ENCODE results near the gene SAPCD2.
"Not testable (repeated sequence)": the region's sequence is repeated elsewhere in the genome, so short reads cannot be mapped to it uniquely, and the experiment has no call there.

SAPCD2 gene

DNA sequence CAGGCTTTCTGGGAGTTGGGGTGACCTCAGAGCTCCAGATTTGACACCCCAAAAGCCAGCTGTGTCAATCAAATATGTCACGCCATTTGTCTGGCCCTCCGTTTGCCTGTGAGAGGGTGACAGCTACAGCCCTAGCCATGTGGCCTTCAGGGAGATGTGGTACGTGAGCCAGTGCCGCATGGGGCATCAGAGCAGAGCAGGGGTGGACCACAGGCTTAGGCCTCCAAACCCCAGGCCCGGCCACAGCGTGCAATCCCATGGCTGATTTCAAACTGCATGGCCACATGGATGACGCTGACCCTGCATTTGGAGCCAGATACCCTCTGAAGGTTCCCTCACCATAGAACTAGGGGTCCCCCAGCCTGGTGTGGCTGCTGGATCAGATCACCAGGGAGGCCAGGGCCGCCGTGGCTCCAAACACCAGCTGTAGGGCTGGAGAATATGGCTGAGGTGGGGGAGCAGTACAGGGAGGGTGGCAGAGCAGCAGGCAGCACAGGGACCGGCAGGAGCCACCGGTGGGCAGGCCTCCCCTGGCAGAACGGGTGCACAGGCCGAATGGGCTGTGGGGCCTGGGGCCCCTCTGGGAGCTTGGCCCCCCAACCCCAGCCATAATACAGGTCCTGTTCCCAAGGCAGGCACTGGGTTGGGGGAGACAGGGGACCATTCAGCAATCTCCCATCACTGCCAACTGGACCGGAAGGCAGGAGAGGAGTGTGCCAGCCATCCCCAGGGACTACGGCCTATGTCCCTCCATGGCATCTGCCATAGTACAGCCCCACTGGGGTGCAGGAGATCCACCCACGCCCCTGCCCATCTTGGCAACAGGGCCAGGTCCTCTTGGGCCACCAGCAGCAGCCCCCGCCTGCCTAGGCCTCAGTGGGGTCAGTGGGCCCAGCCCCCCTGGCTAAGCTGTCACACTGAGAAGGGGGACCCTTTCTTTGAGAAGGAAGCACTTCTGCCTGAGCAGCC, 1.5 kb downstream of the SAPCD2 start:
- H3K4me1 ChIP-seq (ENCODE audit: control insufficient read depth, insufficient read depth, low read length), result peaks cover 26% of the 10 kb centered on the region
- H3K27ac ChIP-seq (ENCODE audit: low read depth, low read length), result no peak overlapping the region
- H3K9me3 ChIP-seq (ENCODE audit: control insufficient read depth, insufficient read depth, low read depth, low read length), result no peaks in the 10 kb centered on the region
- peaks cover 11% of the 10 kb centered on the region; the same call in 1 of the 2 replicates for H3K27me3 ChIP-seq (ENCODE audit: control insufficient read depth, insufficient read depth, low read length)
- peak overlapping the region; percentile 80 for H3K4me3 ChIP-seq (ENCODE audit: low read depth, low read length)
- H3K9ac ChIP-seq (ENCODE audit: low read length), result no peak overlapping the region
- H3K36me3 ChIP-seq (ENCODE audit: control insufficient read depth, insufficient read depth, low read length), result peaks cover 23% of the 10 kb centered on the region

DNA sequence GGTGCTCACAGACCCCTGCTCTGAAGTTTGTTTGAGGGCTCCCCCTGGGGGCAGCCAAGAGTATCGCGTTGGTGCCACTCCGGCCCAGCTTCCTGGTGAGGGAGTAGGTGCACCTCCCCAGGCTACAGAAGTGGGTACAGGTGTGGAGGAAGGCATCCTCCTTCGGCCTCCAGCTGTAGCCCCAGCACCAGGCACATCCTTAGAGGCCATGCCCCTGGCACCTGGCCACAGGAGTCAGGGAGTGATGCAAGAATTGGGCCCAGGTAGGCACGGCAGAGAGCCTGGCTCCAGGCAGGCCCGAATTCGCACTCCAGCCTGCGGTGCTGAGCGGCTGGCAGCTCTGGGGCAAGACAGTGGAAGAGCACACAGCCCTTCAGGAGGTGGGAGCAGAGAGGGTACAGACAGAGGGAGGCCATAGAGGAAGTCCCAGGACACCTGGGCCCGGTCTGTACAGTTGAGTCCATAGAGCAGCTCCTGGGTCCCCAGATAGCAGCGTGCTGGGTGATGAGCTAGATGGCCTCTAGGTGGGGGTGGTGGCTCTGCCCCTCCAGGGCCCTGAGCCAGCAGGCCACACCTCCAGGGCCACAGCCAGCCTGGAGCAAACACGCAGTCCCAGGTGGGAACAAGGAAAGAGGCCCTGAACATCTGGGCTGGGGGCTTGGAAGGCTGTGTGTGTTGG, 2.4 kb downstream of the SAPCD2 start:
- Histone ChIP-seq H3K4me1 (ENCODE audit: control insufficient read depth, insufficient read depth, low read length) (peaks cover 28% of the 10 kb centered on the region), H3K9me3 (ENCODE audit: control insufficient read depth, insufficient read depth, low read depth, low read length) (no peaks in the 10 kb centered on the region), H3K9ac (ENCODE audit: low read length) (no peak overlapping the region), H3K27ac (ENCODE audit: low read depth, low read length) (no peak overlapping the region), H3K36me3 (ENCODE audit: control insufficient read depth, insufficient read depth, low read length) (peaks cover 23% of the 10 kb centered on the region), H3K4me3 (ENCODE audit: low read depth, low read length) (peak overlapping the region; percentile 80), H3K27me3 (ENCODE audit: control insufficient read depth, insufficient read depth, low read length) (peaks cover 11% of the 10 kb centered on the region; the same call in 1 of the 2 replicates)

DNA sequence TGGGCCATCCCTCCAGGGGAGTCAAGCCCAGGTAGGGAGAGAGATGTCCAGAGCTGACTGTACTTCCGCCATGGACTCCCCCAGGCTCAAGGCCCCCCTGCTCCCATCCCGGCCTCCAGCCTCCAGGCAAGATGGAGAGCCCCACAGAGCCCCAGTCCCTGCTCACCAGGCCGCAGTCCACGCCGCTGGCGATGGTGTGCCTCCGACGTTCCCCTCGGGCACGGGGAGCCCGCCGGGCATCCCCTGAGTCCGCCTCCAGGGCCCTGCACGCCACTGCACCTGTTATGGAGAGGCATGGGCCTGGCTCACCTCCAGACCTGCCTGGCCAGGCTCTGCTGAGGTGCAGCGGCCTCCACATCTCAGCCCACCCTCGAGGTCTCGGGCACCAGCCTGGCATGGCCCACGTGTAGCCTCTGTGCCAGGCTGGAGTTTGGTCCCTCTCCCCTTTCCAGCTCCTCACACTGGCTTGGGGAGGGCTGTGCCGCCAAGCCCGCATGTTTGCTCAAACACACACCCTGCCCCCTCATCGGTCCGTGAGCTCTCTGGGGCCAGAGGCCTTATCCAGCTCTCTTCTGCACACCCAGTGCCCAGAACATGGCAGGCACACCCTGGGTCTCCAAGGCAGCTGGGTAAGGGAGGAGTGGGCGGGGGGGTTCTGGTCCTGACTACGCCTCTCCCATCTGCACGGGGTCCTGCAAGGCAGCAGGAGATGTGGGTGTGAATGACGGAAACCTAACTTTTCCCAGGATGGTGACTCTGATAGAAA, 4.1 kb downstream of the SAPCD2 start:
- peaks cover 11% of the 10 kb centered on the region; the same call in 1 of the 2 replicates for H3K27me3 ChIP-seq (ENCODE audit: control insufficient read depth, insufficient read depth, low read length)
- no peak overlapping the region for H3K27ac ChIP-seq (ENCODE audit: low read depth, low read length)
- H3K4me1 ChIP-seq (ENCODE audit: control insufficient read depth, insufficient read depth, low read length), result peaks cover 27% of the 10 kb centered on the region
- no peak overlapping the region for H3K9ac ChIP-seq (ENCODE audit: low read length)
- H3K36me3 ChIP-seq (ENCODE audit: control insufficient read depth, insufficient read depth, low read length), result peaks cover 23% of the 10 kb centered on the region
- no peaks in the 10 kb centered on the region for H3K9me3 ChIP-seq (ENCODE audit: control insufficient read depth, insufficient read depth, low read depth, low read length)
- no peak overlapping the region for H3K4me3 ChIP-seq (ENCODE audit: low read depth, low read length)

DNA sequence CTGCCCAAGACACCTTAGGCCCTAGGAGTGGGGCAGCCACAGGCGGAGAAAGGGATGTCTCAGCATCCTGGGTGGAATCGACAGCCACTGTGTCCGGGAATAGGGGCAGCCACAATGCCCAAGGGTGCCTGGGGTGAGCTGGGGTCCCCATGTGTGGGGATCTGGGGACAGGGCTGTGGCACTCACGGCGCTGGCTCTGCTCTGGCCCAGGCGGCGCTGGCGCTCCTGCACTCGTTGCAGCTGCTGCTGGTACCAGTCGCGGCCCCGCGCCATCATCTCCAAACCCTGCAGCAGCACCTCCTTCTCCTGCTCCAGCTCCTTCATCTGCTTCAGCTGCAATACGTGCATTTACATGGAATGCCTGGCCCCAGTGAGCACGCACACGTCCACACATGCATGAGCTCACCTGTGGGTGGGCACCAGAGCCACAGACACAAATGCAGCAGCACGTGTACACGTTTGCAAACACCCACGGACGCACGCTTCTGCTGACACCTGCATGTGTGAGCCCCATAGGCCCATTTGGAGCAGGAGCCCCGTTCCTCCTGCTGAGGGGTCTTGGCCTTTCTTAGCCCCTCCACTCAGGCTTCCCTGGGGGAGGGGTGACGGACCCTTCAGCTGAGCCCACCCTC, 4.9 kb downstream of the SAPCD2 start:
- peaks cover 20% of the 10 kb centered on the region for H3K4me1 ChIP-seq (ENCODE audit: control insufficient read depth, insufficient read depth, low read length)
- no peaks in the 10 kb centered on the region for H3K9me3 ChIP-seq (ENCODE audit: control insufficient read depth, insufficient read depth, low read depth, low read length)
- H3K27me3 ChIP-seq (ENCODE audit: control insufficient read depth, insufficient read depth, low read length), result peaks cover 11% of the 10 kb centered on the region; the same call in 1 of the 2 replicates
- H3K9ac ChIP-seq (ENCODE audit: low read length), result no peak overlapping the region
- H3K36me3 ChIP-seq (ENCODE audit: control insufficient read depth, insufficient read depth, low read length), result peaks cover 23% of the 10 kb centered on the region
- no peak overlapping the region for H3K27ac ChIP-seq (ENCODE audit: low read depth, low read length)
- H3K4me3 ChIP-seq (ENCODE audit: low read depth, low read length), result no peak overlapping the region

DNA sequence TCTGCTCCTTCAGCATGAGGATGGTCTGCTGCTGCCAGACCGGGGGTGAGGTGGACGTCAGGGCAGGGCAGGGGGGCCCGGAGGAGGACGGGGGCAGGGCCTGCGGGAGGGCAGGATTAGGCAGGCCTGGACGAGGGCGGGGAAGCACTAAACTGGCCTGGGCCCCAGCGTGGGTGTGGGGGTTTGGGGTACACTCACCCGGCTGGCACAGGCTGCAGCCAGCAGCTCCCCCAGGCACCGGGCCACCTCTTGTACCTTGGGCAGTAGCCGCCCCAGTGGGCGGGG, 5.5 kb downstream of the SAPCD2 start:
- Histone ChIP-seq H3K9me3 (ENCODE audit: control insufficient read depth, insufficient read depth, low read depth, low read length) (no peaks in the 10 kb centered on the region), H3K4me3 (ENCODE audit: low read depth, low read length) (no peak overlapping the region), H3K9ac (ENCODE audit: low read length) (no peak overlapping the region), H3K27ac (ENCODE audit: low read depth, low read length) (no peak overlapping the region), H3K27me3 (ENCODE audit: control insufficient read depth, insufficient read depth, low read length) (peaks cover 11% of the 10 kb centered on the region; the same call in 1 of the 2 replicates), H3K4me1 (ENCODE audit: control insufficient read depth, insufficient read depth, low read length) (peaks cover 20% of the 10 kb centered on the region), H3K36me3 (ENCODE audit: control insufficient read depth, insufficient read depth, low read length) (peaks cover 23% of the 10 kb centered on the region)

DNA sequence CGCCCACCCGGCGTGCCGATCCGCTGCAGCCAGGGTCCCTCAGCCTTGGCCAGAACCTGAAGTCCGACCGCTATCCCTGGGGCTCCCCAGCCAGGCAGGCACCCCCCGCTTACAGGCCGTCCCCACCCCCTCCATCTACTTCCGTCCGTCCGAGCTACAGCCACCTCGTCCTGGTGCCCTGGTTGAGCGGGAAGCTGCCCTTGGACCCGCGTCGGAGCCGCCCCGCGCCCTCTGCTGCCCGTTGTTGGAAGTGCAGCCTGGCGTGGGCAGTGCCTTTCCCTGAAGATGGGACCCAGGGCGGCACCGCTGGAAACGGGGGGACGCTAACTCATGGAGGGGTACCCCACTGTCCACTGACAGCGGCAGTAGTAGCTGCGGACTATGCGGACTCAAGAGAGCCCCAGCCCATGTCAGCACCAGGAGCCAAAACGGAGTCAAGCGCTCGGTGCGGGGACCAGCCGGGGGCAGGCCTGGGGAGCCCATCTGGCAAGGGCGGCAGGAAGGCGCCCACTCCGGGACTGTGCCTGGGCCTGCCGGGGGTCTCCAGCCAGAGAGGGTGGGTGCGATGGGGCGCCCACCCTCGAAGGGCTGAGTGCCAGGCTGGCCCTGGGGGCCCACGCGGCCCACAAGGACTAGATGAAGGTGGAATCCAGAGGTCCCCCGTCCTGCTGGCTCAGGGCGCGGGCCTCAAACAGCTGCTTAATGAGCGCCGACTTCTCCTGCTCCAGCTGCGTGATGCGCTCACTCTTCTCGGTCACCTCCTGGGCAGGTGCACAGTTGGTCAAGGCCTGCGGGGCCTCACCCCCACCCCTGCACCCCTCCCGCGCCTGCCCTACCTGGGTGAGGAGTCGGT, 6.1 kb downstream of the SAPCD2 start:
- peaks cover 17% of the 10 kb centered on the region for H3K4me1 ChIP-seq (ENCODE audit: control insufficient read depth, insufficient read depth, low read length)
- H3K27me3 ChIP-seq (ENCODE audit: control insufficient read depth, insufficient read depth, low read length), result peaks cover 6% of the 10 kb centered on the region; the same call in 1 of the 2 replicates
- no peak overlapping the region for H3K9ac ChIP-seq (ENCODE audit: low read length)

DNA sequence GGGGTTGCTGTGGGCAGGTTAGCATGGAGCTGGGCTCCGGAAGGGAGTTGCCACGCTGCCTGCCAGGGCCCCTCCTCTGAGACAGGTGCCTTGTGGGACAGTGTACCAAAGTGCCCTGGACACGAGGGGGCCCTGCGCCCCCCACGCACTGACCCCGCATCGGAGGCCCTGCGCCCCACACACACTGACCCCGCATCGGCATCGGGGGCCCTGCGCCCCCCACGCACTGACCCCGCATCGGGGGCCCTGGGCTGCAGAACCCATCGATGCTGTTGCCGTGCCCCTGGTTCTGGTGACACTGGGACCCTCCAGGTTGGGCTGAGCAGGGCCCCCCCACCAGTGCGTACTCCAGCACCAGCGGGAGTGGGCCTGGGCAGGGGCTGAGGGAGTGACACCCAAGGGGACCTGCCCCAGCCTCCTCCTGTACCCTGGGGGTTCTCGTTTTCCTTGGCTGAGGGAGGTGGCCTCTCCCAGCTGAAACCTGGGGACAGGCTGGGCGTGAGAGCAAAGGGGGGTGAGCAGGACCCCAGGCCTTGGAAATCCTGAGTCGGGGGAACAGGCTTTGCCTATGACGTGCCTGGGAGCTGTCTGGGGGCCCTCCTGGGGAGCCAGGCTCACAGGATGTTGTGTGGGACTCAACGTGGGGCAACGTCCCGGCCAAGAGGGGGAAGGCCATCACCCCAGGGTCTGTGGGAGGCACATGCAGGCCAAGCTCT, 6.9 kb downstream of the SAPCD2 start:
- H3K4me3 ChIP-seq (ENCODE audit: low read depth, low read length), result no peak overlapping the region
- no peaks in the 10 kb centered on the region for H3K9me3 ChIP-seq (ENCODE audit: control insufficient read depth, insufficient read depth, low read depth, low read length)
- no peak overlapping the region for H3K9ac ChIP-seq (ENCODE audit: low read length)
- peaks cover 23% of the 10 kb centered on the region for H3K36me3 ChIP-seq (ENCODE audit: control insufficient read depth, insufficient read depth, low read length)
- H3K27me3 ChIP-seq (ENCODE audit: control insufficient read depth, insufficient read depth, low read length), result peaks cover 5% of the 10 kb centered on the region; the same call in 1 of the 2 replicates
- no peak overlapping the region for H3K27ac ChIP-seq (ENCODE audit: low read depth, low read length)
- peaks cover 9% of the 10 kb centered on the region for H3K4me1 ChIP-seq (ENCODE audit: control insufficient read depth, insufficient read depth, low read length)

More for the DNA sequence above, 6.1 kb downstream of the SAPCD2 start:
- no peak overlapping the region for H3K27ac ChIP-seq (ENCODE audit: low read depth, low read length)
- H3K9me3 ChIP-seq (ENCODE audit: control insufficient read depth, insufficient read depth, low read depth, low read length), result no peaks in the 10 kb centered on the region
- peaks cover 23% of the 10 kb centered on the region for H3K36me3 ChIP-seq (ENCODE audit: control insufficient read depth, insufficient read depth, low read length)
- H3K4me3 ChIP-seq (ENCODE audit: low read depth, low read length), result no peak overlapping the region

DNA sequence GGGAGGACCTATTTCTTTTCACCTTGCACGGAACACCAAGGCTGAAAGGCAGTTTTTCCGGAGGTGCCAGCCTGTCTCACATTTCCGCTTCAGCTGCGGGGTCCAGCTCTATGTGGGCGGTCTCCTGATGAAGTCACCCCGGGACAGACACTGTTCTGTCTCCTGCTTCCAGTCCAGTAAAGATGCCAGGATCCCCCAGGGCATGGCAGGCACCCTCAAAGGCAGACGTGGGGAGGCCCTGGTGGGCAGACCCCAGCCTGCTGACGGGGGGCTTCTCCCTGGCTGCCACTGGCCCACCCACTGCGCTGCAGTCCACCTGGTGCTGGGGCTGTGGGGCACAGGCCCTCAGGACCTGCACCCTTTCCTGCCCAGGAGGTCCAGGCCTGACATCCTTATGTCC, 7.6 kb downstream of the SAPCD2 start:
- H3K27me3 ChIP-seq (ENCODE audit: control insufficient read depth, insufficient read depth, low read length); H3K9ac ChIP-seq (ENCODE audit: low read length); H3K27ac ChIP-seq (ENCODE audit: low read depth, low read length); H3K4me1 ChIP-seq (ENCODE audit: control insufficient read depth, insufficient read depth, low read length); H3K9me3 ChIP-seq (ENCODE audit: control insufficient read depth, insufficient read depth, low read depth, low read length); H3K4me3 ChIP-seq (ENCODE audit: low read depth, low read length): not testable (repeated sequence)
- H3K36me3 ChIP-seq (ENCODE audit: control insufficient read depth, insufficient read depth, low read length), result peaks cover 23% of the 10 kb centered on the region

DNA sequence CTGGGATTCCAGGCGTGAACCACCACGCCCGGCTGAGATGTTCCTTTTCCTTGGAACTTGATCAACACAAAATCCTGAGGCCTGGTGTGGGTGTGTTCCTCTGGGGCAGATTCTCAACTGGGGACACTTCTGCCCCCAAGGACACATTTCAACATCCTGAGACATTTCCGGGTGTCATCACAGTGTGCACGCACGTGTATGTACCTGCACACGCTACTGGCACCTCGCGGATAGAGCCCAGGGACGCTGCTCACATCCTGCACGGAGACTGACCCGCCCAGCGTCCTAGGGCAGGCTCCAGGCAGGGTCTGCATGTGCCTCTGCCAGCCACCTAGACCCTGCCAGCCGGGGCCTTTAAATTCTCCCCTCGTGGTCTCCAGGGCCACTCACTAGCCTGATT, 8.0 kb downstream of the SAPCD2 start:
- no peaks in the 10 kb centered on the region for H3K9me3 ChIP-seq (ENCODE audit: control insufficient read depth, insufficient read depth, low read depth, low read length)
- peaks cover 3% of the 10 kb centered on the region; the same call in 1 of the 2 replicates for H3K4me1 ChIP-seq (ENCODE audit: control insufficient read depth, insufficient read depth, low read length)
- peaks cover 23% of the 10 kb centered on the region for H3K36me3 ChIP-seq (ENCODE audit: control insufficient read depth, insufficient read depth, low read length)
- H3K9ac ChIP-seq (ENCODE audit: low read length), result no peak overlapping the region
- H3K27ac ChIP-seq (ENCODE audit: low read depth, low read length), result no peak overlapping the region
- H3K27me3 ChIP-seq (ENCODE audit: control insufficient read depth, insufficient read depth, low read length), result peaks cover 6% of the 10 kb centered on the region; the same call in 1 of the 2 replicates
- H3K4me3 ChIP-seq (ENCODE audit: low read depth, low read length), result no peak overlapping the region

Measured in HUES6 (cell line).